ENCODE results near the gene SLC9A5. TPM values are rescaled to one million over a fixed set of nuclear protein-coding genes. Genes with fewer than 3 reads are reported as not detected.
A peak's percentile ranks its signal among the peaks of the same experiment; 100 is the strongest.

The SLC9A5 gene
- total RNA-seq, 1 donor from 2014 or later, result 4.4 TPM

DNA sequence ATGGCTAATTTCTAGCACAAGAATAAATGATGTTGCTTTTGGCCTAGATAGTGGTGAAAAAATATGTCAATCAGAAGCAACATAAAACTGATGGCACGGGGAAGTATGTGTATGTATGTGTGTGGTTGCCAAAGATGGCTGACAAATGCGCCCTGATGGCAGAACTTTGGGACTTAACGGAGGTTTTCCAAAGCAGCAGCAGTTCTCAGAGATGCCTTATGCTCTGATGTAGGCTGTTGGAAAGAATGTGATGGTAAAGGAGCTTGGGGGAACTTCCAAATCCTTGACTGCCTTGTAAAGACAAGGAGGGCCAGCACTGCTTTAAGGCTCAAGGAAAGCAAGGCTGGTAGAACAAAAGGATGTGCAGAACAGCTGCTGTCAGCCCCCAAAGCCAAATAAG, 61.8 kb downstream of the SLC9A5 start:
- H3K4me3 Mint-ChIP-seq, result no peak overlapping the region
- DNase-seq (ENCODE audit: low read depth, low spot score), result no peak
- H3K4me1 Mint-ChIP-seq, result peaks cover 5% of the 10 kb centered on the region
- H3K27ac Mint-ChIP-seq (ENCODE audit: unreplicated experiment), result no peak overlapping the region
- peaks cover 3% of the 10 kb centered on the region for H3K27me3 Mint-ChIP-seq (ENCODE audit: low read depth)
- H3K36me3 Mint-ChIP-seq (ENCODE audit: low read depth), result no peaks in the 10 kb centered on the region
- TF ChIP-seq, protein P1, sequence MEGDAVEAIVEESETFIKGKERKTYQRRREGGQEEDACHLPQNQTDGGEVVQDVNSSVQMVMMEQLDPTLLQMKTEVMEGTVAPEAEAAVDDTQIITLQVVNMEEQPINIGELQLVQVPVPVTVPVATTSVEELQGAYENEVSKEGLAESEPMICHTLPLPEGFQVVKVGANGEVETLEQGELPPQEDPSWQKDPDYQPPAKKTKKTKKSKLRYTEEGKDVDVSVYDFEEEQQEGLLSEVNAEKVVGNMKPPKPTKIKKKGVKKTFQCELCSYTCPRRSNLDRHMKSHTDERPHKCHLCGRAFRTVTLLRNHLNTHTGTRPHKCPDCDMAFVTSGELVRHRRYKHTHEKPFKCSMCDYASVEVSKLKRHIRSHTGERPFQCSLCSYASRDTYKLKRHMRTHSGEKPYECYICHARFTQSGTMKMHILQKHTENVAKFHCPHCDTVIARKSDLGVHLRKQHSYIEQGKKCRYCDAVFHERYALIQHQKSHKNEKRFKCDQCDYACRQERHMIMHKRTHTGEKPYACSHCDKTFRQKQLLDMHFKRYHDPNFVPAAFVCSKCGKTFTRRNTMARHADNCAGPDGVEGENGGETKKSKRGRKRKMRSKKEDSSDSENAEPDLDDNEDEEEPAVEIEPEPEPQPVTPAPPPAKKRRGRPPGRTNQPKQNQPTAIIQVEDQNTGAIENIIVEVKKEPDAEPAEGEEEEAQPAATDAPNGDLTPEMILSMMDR (conservative IDR thresholded peaks at IDR 0.05), result no peak
- H3K9me3 Mint-ChIP-seq, result peaks cover 3% of the 10 kb centered on the region

- Mint-ChIP-seq H3K9me3 (no peaks in the 10 kb centered on the region), H3K27me3 (ENCODE audit: low read depth) (peaks cover 8% of the 10 kb centered on the region), H3K4me1 (peaks cover 5% of the 10 kb centered on the region), H3K36me3 (ENCODE audit: low read depth) (no peaks in the 10 kb centered on the region), H3K4me3 (no peak overlapping the region), H3K27ac (ENCODE audit: unreplicated experiment) (no peak overlapping the region)
- TF ChIP-seq, protein P1 (conservative IDR thresholded peaks at IDR 0.05), result no peak
- no peak for DNase-seq (ENCODE audit: low read depth, low spot score)
Measured at GRCh38 chr16:67311607-67312488, 63.1 kb downstream of the SLC9A5 start.

GRCh38 chr16:67312719-67313118, 63.9 kb downstream of the SLC9A5 start:
- peaks cover 5% of the 10 kb centered on the region for H3K4me1 Mint-ChIP-seq
- TF ChIP-seq, protein P1 (conservative IDR thresholded peaks at IDR 0.05), result no peak
- H3K27me3 Mint-ChIP-seq (ENCODE audit: low read depth), result peaks cover 10% of the 10 kb centered on the region
- no peak for DNase-seq (ENCODE audit: low read depth, low spot score)
- no peak overlapping the region for H3K4me3 Mint-ChIP-seq
- no peaks in the 10 kb centered on the region for H3K9me3 Mint-ChIP-seq
- H3K27ac Mint-ChIP-seq (ENCODE audit: unreplicated experiment), result no peak overlapping the region
- no peaks in the 10 kb centered on the region for H3K36me3 Mint-ChIP-seq (ENCODE audit: low read depth)

DNA sequence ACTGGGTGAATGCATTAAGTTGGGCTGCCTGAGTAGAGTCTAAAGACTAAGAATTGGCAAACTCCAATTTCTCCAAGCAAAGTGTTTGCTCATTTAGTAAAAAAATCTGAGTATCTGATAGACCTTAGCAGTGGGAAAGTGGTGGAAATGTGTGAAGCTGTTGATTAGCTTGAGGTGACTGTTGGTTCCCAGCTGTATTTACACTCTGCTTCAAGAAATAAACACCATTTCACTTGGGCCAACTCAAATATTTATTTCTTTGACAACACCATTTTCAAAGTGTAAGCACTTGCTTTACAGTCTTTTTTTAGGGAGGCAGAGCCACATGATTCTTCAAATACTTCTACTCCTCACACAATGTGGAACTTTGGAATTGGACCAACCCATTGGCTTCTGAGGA, 69.1 kb downstream of the SLC9A5 start:
- TF ChIP-seq, protein P1 (conservative IDR thresholded peaks at IDR 0.05), result no peak
- no peak overlapping the region for H3K27ac Mint-ChIP-seq (ENCODE audit: unreplicated experiment)
- H3K36me3 Mint-ChIP-seq (ENCODE audit: low read depth), result no peaks in the 10 kb centered on the region
- H3K4me3 Mint-ChIP-seq, result no peak overlapping the region
- H3K4me1 Mint-ChIP-seq, result no peaks in the 10 kb centered on the region
- no peak for DNase-seq (ENCODE audit: low read depth, low spot score)
- peaks cover 54% of the 10 kb centered on the region for H3K27me3 Mint-ChIP-seq (ENCODE audit: low read depth)
- H3K9me3 Mint-ChIP-seq, result no peaks in the 10 kb centered on the region

Small RNA genes lying within 50 kb of the gene (microRNA-seq; reads per million reads assigned to microRNA genes)
- gene MIR328, result 293 reads per million, percentile 71 among the genes with 10 or more reads in this experiment

Other genes starting within 250 kb of the SLC9A5 start
- 106 TPM in 2 replicates for gene CBFB, start 219.8 kb upstream of the SLC9A5 start, total RNA-seq
- 24.9 and 25.5 TPM in 2 replicates for gene PHAF1, start 139.0 kb upstream of the SLC9A5 start, total RNA-seq
- gene B3GNT9, start 98.0 kb upstream of the SLC9A5 start, total RNA-seq, result 4.5 and 5.1 TPM in 2 replicates
- gene TRADD, start 89.1 kb upstream of the SLC9A5 start, total RNA-seq, result 0.68 and 0.70 TPM in 2 replicates
- 0.44 TPM in 1 of 2 replicates, not detected in the other for gene FBXL8, start 89.0 kb upstream of the SLC9A5 start, total RNA-seq
- 1.3 TPM in 1 of 2 replicates, not detected in the other for gene HSF4, start 84.2 kb upstream of the SLC9A5 start, total RNA-seq
- gene NOL3, start 78.4 kb upstream of the SLC9A5 start, total RNA-seq, result 4.5 and 5.8 TPM in 2 replicates
- gene MATCAP1, start 65.0 kb upstream of the SLC9A5 start, total RNA-seq, result 90.9 and 97.7 TPM in 2 replicates
- gene EXOC3L1, start 58.8 kb upstream of the SLC9A5 start, total RNA-seq, result 0.30 and 0.44 TPM in 2 replicates
- gene E2F4, start 56.8 kb upstream of the SLC9A5 start, total RNA-seq, result 89.7 and 97.0 TPM in 2 replicates
- 3.9 and 4.5 TPM in 2 replicates for gene ELMO3, start 49.8 kb upstream of the SLC9A5 start, total RNA-seq
- gene TMEM208, start 21.8 kb upstream of the SLC9A5 start, total RNA-seq, result 35.7 and 36.1 TPM in 2 replicates
- gene FHOD1, start 1.5 kb upstream of the SLC9A5 start, total RNA-seq, result 39.9 and 45.5 TPM in 2 replicates
- 3.7 and 4.0 TPM in 2 replicates for gene PLEKHG4, start 30.6 kb downstream of the SLC9A5 start, total RNA-seq
- 1.1 and 1.3 TPM in 2 replicates for gene KCTD19, start 77.8 kb downstream of the SLC9A5 start, total RNA-seq
- gene LRRC36, start 77.8 kb downstream of the SLC9A5 start, total RNA-seq, result 0.21 TPM in 1 of 2 replicates, not detected in the other
- 3.4 and 4.7 TPM in 2 replicates for gene TPPP3, start 144.5 kb downstream of the SLC9A5 start, total RNA-seq
- gene ZDHHC1, start 167.5 kb downstream of the SLC9A5 start, total RNA-seq, result 9.5 and 10.2 TPM in 2 replicates
- gene HSD11B2, start 182.1 kb downstream of the SLC9A5 start, total RNA-seq, result 3.8 and 4.7 TPM in 2 replicates
- 54.7 and 55.4 TPM in 2 replicates for gene ATP6V0D1, start 232.2 kb downstream of the SLC9A5 start, total RNA-seq
- gene AGRP, start 234.6 kb downstream of the SLC9A5 start, total RNA-seq, result not detected in 2 replicates